Liver (tissue), 9 donors: ENCODE measurements around the gene CAMK1D. TPM values are rescaled to one million over a fixed set of nuclear protein-coding genes. Genes with fewer than 3 reads are reported as not detected.
A peak's percentile ranks its signal among the peaks of the same experiment; 100 is the strongest.

ENCODE experiments used
- DNase-seq: peaks from one replicate; pipeline ENCODE4 v3.0.0-alpha.2; 2017; ENCODE audit warnings: low spot score
- H3K27ac ChIP-seq, 2 donors: one replicate each; pipeline ENCODE4 v1.7.0; 2013; ENCODE audit warnings: inconsistent platforms in 2 of 2, low read length in 2 of 2, control low read depth in 1 of 2, low read depth in 1 of 2, mild to moderate bottlenecking in 1 of 2
- H3K27me3 ChIP-seq, 4 donors: one replicate each; pipeline versions ENCODE4 v1.6.1 to v1.7.0; 2013; ENCODE audit warnings: low read length in 3 of 4, inconsistent platforms in 1 of 4, mild to moderate bottlenecking in 1 of 4, moderate library complexity in 1 of 4; ENCODE audit not compliant: control insufficient read depth in 4 of 4, insufficient read depth in 4 of 4
- H3K36me3 ChIP-seq, 4 donors: one replicate each; pipeline versions ENCODE4 v1.6.1 to v1.7.0; 2013; ENCODE audit warnings: low read length in 3 of 4, mild to moderate bottlenecking in 3 of 4, low read depth in 1 of 4, moderate library complexity in 1 of 4; ENCODE audit not compliant: control insufficient read depth in 4 of 4, insufficient read depth in 3 of 4
- H3K4me1 ChIP-seq, 4 donors: one replicate each; pipeline versions ENCODE4 v1.6.1 to v1.7.0; 2013; ENCODE audit warnings: low read length in 3 of 4, mild to moderate bottlenecking in 3 of 4, moderate library complexity in 1 of 4; ENCODE audit not compliant: control insufficient read depth in 4 of 4, insufficient read depth in 4 of 4
- H3K4me3 ChIP-seq, 3 donors: one replicate each; pipeline versions ENCODE4 v1.6.1 to v1.7.0; 2013; ENCODE audit warnings: low read length in 3 of 3, control low read depth in 1 of 3, low read depth in 1 of 3, mild to moderate bottlenecking in 1 of 3
- H3K9ac ChIP-seq, 2 donors: one replicate each; pipeline ENCODE4 v1.7.0; 2013; ENCODE audit warnings: low read length in 2 of 2, mild to moderate bottlenecking in 2 of 2, moderate library complexity in 2 of 2, control low read depth in 1 of 2, low read depth in 1 of 2
- H3K9me3 ChIP-seq, 4 donors: one replicate each; pipeline versions ENCODE4 v1.6.1 to v1.7.0; 2013; ENCODE audit warnings: low read length in 3 of 4; ENCODE audit not compliant: control insufficient read depth in 4 of 4
- ATF3 ChIP-seq: IDR thresholded peaks from 2 replicates; pipeline ENCODE4 v1.6.1; 2016; ENCODE audit warnings: antibody characterized with exemption
- CTCF ChIP-seq: fragments of 150-350 bp; IDR thresholded peaks from 2 replicates; pipeline ENCODE4 v1.5.1; 2017; ENCODE audit warnings: improper control_type of control experiment, low read depth, low read length; ENCODE audit not compliant: missing input control
- EGR1 ChIP-seq, 2 donors: IDR thresholded peaks; 2 replicates each; pipeline ENCODE4 v1.6.1; 2016 to 2018; ENCODE audit warnings: antibody characterized with exemption in 2 of 2, low read depth in 2 of 2
- GABPA ChIP-seq, 2 donors: IDR thresholded peaks in 1 of 2; conservative IDR thresholded peaks in 1 of 2; 2 replicates each; pipeline ENCODE4 v1.6.1; 2016; ENCODE audit warnings: antibody characterized with exemption in 2 of 2, mild to moderate bottlenecking in 1 of 2, moderate library complexity in 1 of 2
- HNF4A ChIP-seq, 2 donors: conservative IDR thresholded peaks; 2 replicates each; pipeline ENCODE4 v1.6.1; 2016; ENCODE audit warnings: antibody characterized with exemption in 2 of 2, mild to moderate bottlenecking in 2 of 2
- JUND ChIP-seq, 2 donors: IDR thresholded peaks; 2 replicates each; pipeline ENCODE4 v1.6.1; 2016; ENCODE audit warnings: antibody characterized with exemption in 2 of 2
- MAX ChIP-seq: IDR thresholded peaks from 2 replicates; pipeline ENCODE4 v1.6.1; 2016; ENCODE audit warnings: antibody characterized with exemption
- REST ChIP-seq: IDR thresholded peaks from 2 replicates; pipeline ENCODE4 v1.6.1; 2016; ENCODE audit warnings: antibody characterized with exemption, mild to moderate bottlenecking
- RXRA ChIP-seq, 2 donors: IDR thresholded peaks; 2 replicates each; pipeline ENCODE4 v1.6.1; 2017 to 2018; ENCODE audit warnings: antibody characterized with exemption in 2 of 2, mild to moderate bottlenecking in 1 of 2
- SP1 ChIP-seq: IDR thresholded peaks from 2 replicates; pipeline ENCODE4 v1.6.1; 2018; ENCODE audit warnings: antibody characterized with exemption, mild to moderate bottlenecking
- TAF1 ChIP-seq: conservative IDR thresholded peaks from 2 replicates; pipeline ENCODE4 v1.6.1; 2016; ENCODE audit warnings: antibody characterized with exemption, mild to moderate bottlenecking
- YY1 ChIP-seq: IDR thresholded peaks from 2 replicates; pipeline ENCODE4 v1.6.1; 2016; ENCODE audit warnings: antibody characterized with exemption, mild to moderate bottlenecking
- WGBS: extraction: QIAGEN DNeasy Blood & Tissue Kit; methylation state at CpG from one replicate; pipeline ENCODE4 v1.1.7; 2013; 5-methylcytosine and 5-hydroxymethylcytosine counted together
- polyA plus RNA-seq, 2 donors: library from polyadenylated mRNA; stranded (reverse) in 1 of 2; unstranded in 1 of 2; fragments of 200-250 nt in 1 of 2; fragments of >200 nt in 1 of 2; fragmentation: Nextera tagmentation in 1 of 2; extraction: Ambion mirVana in 1 of 2; gene quantifications; one replicate each; pipeline versions ENCODE4 v1.2.1 to v1.2.3, GENCODE V29; 2013 to 2015
- total RNA-seq, 2 donors: library from RNA; depleted of rRNA; stranded (reverse); fragments of >200 nt; gene quantifications; one replicate each; pipeline ENCODE4 v1.2.3, GENCODE V29; 2014
- donor health status: healthy.
- donor health status: healthy.
- donor health status: healthy.
- donor health status: healthy.
- donor health status: healthy.

CAMK1D gene
- total and polyA plus RNA-seq, 4 donors: 2.7 to 10.1 (median 4.2) TPM

- no peak for DNase-seq
- no peak overlapping the region for H3K4me3 ChIP-seq
- H3K27ac ChIP-seq: no peak overlapping the region
- H3K4me1 ChIP-seq: peaks cover 2 to 3% (median 3%) of the 10 kb centered on the region in 4 donors
- H3K36me3 ChIP-seq: no peaks in the 10 kb centered on the region
- H3K27me3 ChIP-seq: no peaks in the 10 kb centered on the region
- TF ChIP-seq ATF3: no peak
- peak; percentile 24 to 38 for TF ChIP-seq HNF4A (conservative IDR thresholded peaks at IDR 0.05)
- H3K9me3 ChIP-seq: no peaks in the 10 kb centered on the region
- WGBS: 86% methylated on average over 10 of the region's 10 CpGs
- no peak overlapping the region for H3K9ac ChIP-seq
Observed at GRCh38 chr10:12397147-12397896, 48.0 kb downstream of the CAMK1D start.

GRCh38 chr10:12397941-12398340 is 48.6 kb downstream of the CAMK1D start:
- H3K4me1 ChIP-seq: peaks cover 2 to 3% (median 3%) of the 10 kb centered on the region in 4 donors
- H3K4me3 ChIP-seq: no peak overlapping the region
- no peaks in the 10 kb centered on the region for H3K27me3 ChIP-seq
- H3K9ac ChIP-seq: no peak overlapping the region
- H3K36me3 ChIP-seq: peaks cover 0 to under 1% (median 0%) of the 10 kb centered on the region in 4 donors
- no peaks in the 10 kb centered on the region for H3K9me3 ChIP-seq
- DNase-seq: no peak
- no peak for TF ChIP-seq YY1
- no peak for TF ChIP-seq ATF3
- no peak for TF ChIP-seq MAX
- no peak for TF ChIP-seq EGR1 (IDR thresholded peaks at IDR 0.05; ENCODE audit: low read depth in 2 of 2)
- TF ChIP-seq JUND (IDR thresholded peaks at IDR 0.05): no peak
- no peak for TF ChIP-seq CTCF
- no peak overlapping the region for H3K27ac ChIP-seq
- 59% methylated on average over 2 of the region's 2 CpGs for WGBS

- Histone ChIP-seq H3K4me3 (no peak overlapping the region), H3K27me3 (no peaks in the 10 kb centered on the region), H3K9ac (no peak overlapping the region), H3K9me3 (no peaks in the 10 kb centered on the region), H3K36me3 (peaks cover 0 to 3% (median 0%) of the 10 kb centered on the region in 4 donors), H3K4me1 (peaks cover 4 to 11% (median 7%) of the 10 kb centered on the region in 4 donors), H3K27ac (no peak overlapping the region)
- 96% methylated on average over 11 of the region's 11 CpGs for WGBS
- DNase-seq: no peak
- no peak for TF ChIP-seq TAF1
- TF ChIP-seq SP1: no peak
- no peak for TF ChIP-seq GABPA (IDR thresholded peaks at IDR 0.05 in 1 of 2, conservative IDR thresholded peaks at IDR 0.05 in 1 of 2)
- TF ChIP-seq EGR1 (IDR thresholded peaks at IDR 0.05; ENCODE audit: low read depth in 2 of 2): no peak
- no peak for TF ChIP-seq CTCF
- no peak for TF ChIP-seq HNF4A (conservative IDR thresholded peaks at IDR 0.05)
- TF ChIP-seq RXRA (IDR thresholded peaks at IDR 0.05): no peak
- no peak for TF ChIP-seq MAX
- no peak for TF ChIP-seq REST
Observed at GRCh38 chr10:12400266-12400931, 51.1 kb downstream of the CAMK1D start.
